OCI-LY7 (cell line): ENCODE results near the gene PLAAT3. TPM values are rescaled to one million over a fixed set of nuclear protein-coding genes. Genes with fewer than 3 reads are reported as not detected.
A peak's percentile ranks its signal among the peaks of the same experiment; 100 is the strongest.

Experiments
- BruUV-seq: library from RNA; stranded (reverse); fragments of 400-500 nt; replicated peaks from 2 replicates; lab custom pipeline; 2021; lab: Mats Ljungman, UMichigan
- CTCF ChIA-PET: fragments of 300-600 bp; sonication (Branson Sonifier 250); formaldehyde crosslinking; loops from one replicate; lab custom pipeline; 2022; ENCODE audit warnings: antibody characterized with exemption; ENCODE audit not compliant: unreplicated experiment; lab: Charles Lee
- POLR2A ChIA-PET: fragments of 300-600 bp; sonication (Branson Sonifier 250); formaldehyde crosslinking; loops from one replicate; lab custom pipeline; 2022; ENCODE audit warnings: antibody characterized with exemption; lab: Charles Lee
- DNase-seq: peaks from one replicate; pipeline ENCODE4 v3.0.0-alpha.2; 2015; ENCODE audit warnings: low spot score
- H2AFZ ChIP-seq: fragments of 200-600 bp; sonication (generic), shearing (Covaris generic); 2 replicates; pipeline ENCODE4 v1.6.1; 2014; ENCODE audit warnings: mild to moderate bottlenecking, antibody characterized with exemption, low read length, moderate library complexity
- H3K27ac ChIP-seq: fragments of 200-600 bp; sonication (generic); 2 replicates; pipeline ENCODE4 v1.5.1; 2014; ENCODE audit warnings: mixed run types, low read depth, mild to moderate bottlenecking, moderate library complexity, low read length, inconsistent platforms; ENCODE audit not compliant: poor library complexity, severe bottlenecking
- H3K36me3 ChIP-seq: fragments of 200-600 bp; sonication (generic); 2 replicates; pipeline ENCODE4 v1.6.1; 2014; ENCODE audit warnings: mild to moderate bottlenecking, antibody characterized with exemption, low read length, moderate library complexity, mixed read lengths; ENCODE audit not compliant: insufficient read depth
- H3K4me1 ChIP-seq: fragments of 200-600 bp; sonication (generic); 2 replicates; pipeline ENCODE4 v1.5.1; 2014; ENCODE audit warnings: mild to moderate bottlenecking, low read length; ENCODE audit not compliant: insufficient read depth, poor library complexity, severe bottlenecking
- H3K4me2 ChIP-seq: fragments of 200-600 bp; sonication (generic); 2 replicates; pipeline ENCODE4 v1.6.1; 2014; ENCODE audit warnings: mild to moderate bottlenecking, low read length
- H3K4me3 ChIP-seq: fragments of 200-600 bp; sonication (generic); 2 replicates; pipeline ENCODE4 v1.5.1; 2014; ENCODE audit warnings: mild to moderate bottlenecking, low read depth, low read length; ENCODE audit not compliant: poor library complexity, severe bottlenecking
- H3K79me2 ChIP-seq: fragments of 200-600 bp; sonication (generic); 2 replicates; pipeline ENCODE4 v1.6.1; 2016; ENCODE audit warnings: low read depth, mild to moderate bottlenecking, low read length, moderate library complexity, mixed read lengths; ENCODE audit not compliant: insufficient read depth
- H3K9me2 ChIP-seq: fragments of 200-600 bp; sonication (generic); 2 replicates; pipeline ENCODE4 v1.6.1; 2016; ENCODE audit warnings: mild to moderate bottlenecking, low read length, mixed read lengths; ENCODE audit not compliant: insufficient read depth
- H3K9me3 ChIP-seq: fragments of 200-600 bp; sonication (generic); 2 replicates; pipeline ENCODE4 v1.6.1; 2014; ENCODE audit warnings: mild to moderate bottlenecking, mixed run types, low read length, mixed read lengths
- H4K20me1 ChIP-seq: fragments of 200-600 bp; sonication (generic); 2 replicates; pipeline ENCODE4 v1.6.1; 2014; ENCODE audit warnings: mild to moderate bottlenecking, antibody characterized with exemption, low read length, moderate library complexity, mixed read lengths; ENCODE audit not compliant: insufficient read depth
- EZH2phosphoT487 ChIP-seq: fragments of 200-600 bp; sonication (generic); IDR thresholded peaks from 2 replicates; pipeline ENCODE4 v1.6.1; 2018; ENCODE audit warnings: low read depth, borderline replicate concordance, mild to moderate bottlenecking, mixed run types, antibody characterized with exemption, low read length, moderate library complexity, mixed read lengths
- intact Hi-C: fragments of 100-400 bp; cut with micrococcal nuclease; formaldehyde crosslinking; loops from one replicate; pipeline ENCODE4 v1.10.0; 2022; ENCODE audit not compliant: unreplicated experiment
- total RNA-seq, 2 experiments: library from RNA; depleted of rRNA in 1 of 2; stranded (reverse); fragments of >200 nt in 1 of 2; shearing (Covaris generic) in 1 of 2; gene quantifications; 2 replicates each; pipeline ENCODE4 v1.2.3, GENCODE V29; 2014 to 2022
- TF ChIP-seq, protein P1 (sequence below): fragments of 200-600 bp; sonication (generic); conservative IDR thresholded peaks from 2 replicates; pipeline ENCODE4 v1.5.1; 2014; ENCODE audit warnings: mild to moderate bottlenecking, antibody characterized with exemption, low read length, moderate library complexity, mixed read lengths

Gene PLAAT3
- total RNA-seq, 2 experiments from 2014 or later, result 0.70 TPM; not detected in 1

DNA sequence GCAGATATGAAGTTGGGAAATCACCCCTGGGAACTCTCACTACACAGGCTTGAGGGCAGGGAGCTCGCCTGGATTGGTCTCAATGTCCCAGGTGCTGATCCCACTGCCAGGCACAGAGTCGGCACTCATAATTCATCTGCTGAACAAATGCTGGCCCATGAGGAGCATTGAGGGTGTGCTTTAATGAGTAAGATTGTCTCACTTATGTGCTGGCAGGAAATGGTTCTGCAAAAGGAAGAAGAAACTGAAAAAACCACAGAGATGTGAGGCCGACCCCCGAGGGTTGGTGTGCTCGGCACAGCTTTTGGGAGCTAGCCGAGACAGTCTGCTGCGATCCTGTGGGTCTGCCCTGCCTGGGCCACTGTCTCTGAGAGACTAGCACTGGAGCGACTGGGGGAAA lies 60.5 kb downstream of the PLAAT3 start:
- peak; percentile 65 for DNase-seq
- H3K9me2 ChIP-seq, result no peaks in the 10 kb centered on the region
- POLR2A ChIA-PET, result interaction anchor here (1.0 kb wide), 1 partner anchor 17 kb away, joined by 10 read pairs; no protein-coding TSS in a partner anchor
- peak overlapping the region; percentile 47 for H3K4me2 ChIP-seq
- CTCF ChIA-PET, result no interaction called here
- BruUV-seq, result no TSS peak
- peak overlapping the region; percentile 65 for H2AFZ ChIP-seq
- no peak for TF ChIP-seq EZH2phosphoT487
- TF ChIP-seq, protein P1, sequence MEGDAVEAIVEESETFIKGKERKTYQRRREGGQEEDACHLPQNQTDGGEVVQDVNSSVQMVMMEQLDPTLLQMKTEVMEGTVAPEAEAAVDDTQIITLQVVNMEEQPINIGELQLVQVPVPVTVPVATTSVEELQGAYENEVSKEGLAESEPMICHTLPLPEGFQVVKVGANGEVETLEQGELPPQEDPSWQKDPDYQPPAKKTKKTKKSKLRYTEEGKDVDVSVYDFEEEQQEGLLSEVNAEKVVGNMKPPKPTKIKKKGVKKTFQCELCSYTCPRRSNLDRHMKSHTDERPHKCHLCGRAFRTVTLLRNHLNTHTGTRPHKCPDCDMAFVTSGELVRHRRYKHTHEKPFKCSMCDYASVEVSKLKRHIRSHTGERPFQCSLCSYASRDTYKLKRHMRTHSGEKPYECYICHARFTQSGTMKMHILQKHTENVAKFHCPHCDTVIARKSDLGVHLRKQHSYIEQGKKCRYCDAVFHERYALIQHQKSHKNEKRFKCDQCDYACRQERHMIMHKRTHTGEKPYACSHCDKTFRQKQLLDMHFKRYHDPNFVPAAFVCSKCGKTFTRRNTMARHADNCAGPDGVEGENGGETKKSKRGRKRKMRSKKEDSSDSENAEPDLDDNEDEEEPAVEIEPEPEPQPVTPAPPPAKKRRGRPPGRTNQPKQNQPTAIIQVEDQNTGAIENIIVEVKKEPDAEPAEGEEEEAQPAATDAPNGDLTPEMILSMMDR, result no peak
- no peaks in the 10 kb centered on the region for H4K20me1 ChIP-seq
- H3K27ac ChIP-seq, result peak overlapping the region; percentile 2
- H3K79me2 ChIP-seq, result no peaks in the 10 kb centered on the region
- H3K4me1 ChIP-seq, result peaks cover 47% of the 10 kb centered on the region
- H3K4me3 ChIP-seq, result no peak overlapping the region
- no peaks in the 10 kb centered on the region for H3K9me3 ChIP-seq
- intact Hi-C loops, result no loop called here
- no peaks in the 10 kb centered on the region for H3K36me3 ChIP-seq

DNA sequence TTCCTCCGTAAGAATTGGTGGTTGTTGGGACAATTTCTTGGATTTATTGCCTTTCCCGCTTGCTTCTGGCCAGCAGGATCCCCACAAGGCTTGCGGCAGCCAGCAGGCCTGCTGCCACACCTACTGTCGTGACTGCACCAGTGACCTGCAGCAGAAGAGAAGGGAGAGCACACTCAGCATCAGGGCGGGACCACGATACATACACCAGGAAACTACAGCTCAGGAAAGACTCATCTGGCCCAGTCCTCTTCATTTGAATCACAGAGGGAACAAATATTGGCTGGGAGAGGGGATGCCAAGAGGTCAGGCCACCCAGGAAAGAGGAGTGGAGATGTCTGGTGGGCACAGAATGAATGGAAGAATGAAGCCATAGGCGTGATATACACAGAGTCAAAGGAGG lies 61.3 kb downstream of the PLAAT3 start:
- no peak for DNase-seq
- POLR2A ChIA-PET, result interaction anchor here (0.5 kb wide), 1 partner anchor 67 kb away, joined by 3 read pairs; no protein-coding TSS in a partner anchor
- no peak overlapping the region for H3K4me2 ChIP-seq
- no peaks in the 10 kb centered on the region for H3K9me2 ChIP-seq
- intact Hi-C loops, result no loop called here
- H3K27ac ChIP-seq, result no peak overlapping the region
- TF ChIP-seq, protein P1, result no peak
- TF ChIP-seq EZH2phosphoT487, result no peak
- H3K4me3 ChIP-seq, result no peak overlapping the region
- H3K36me3 ChIP-seq, result no peaks in the 10 kb centered on the region
- no peaks in the 10 kb centered on the region for H3K9me3 ChIP-seq
- H2AFZ ChIP-seq, result no peak overlapping the region
- BruUV-seq, result no TSS peak
- H3K79me2 ChIP-seq, result no peaks in the 10 kb centered on the region
- CTCF ChIA-PET, result no interaction called here
- peaks cover 47% of the 10 kb centered on the region for H3K4me1 ChIP-seq
- H4K20me1 ChIP-seq, result no peaks in the 10 kb centered on the region

DNA sequence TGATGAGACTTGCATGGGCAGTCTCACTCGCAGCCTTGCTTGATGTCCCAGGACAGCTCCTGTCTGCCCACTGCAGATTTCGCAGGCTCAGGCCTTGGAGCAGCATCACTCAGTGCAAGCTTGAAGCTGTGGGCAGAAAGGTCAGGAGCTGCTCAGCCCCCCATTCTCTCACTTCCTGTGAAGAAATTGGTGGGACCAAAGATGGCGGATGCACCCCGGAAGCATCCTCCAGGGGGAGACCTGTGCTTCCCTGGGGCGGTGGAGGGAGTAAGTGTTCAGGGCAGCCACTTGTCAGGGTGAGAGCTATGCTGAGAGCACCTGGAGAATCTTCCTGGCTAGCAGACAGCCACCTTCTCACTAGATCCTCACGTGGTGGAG lies 62.4 kb downstream of the PLAAT3 start:
- ChIA-PET CTCF (no interaction called here), POLR2A (interaction anchor here (0.6 to 0.9 kb wide), 4 partner anchors 20 to 1449 kb away, joined by 3 to 4 read pairs (median 3); no protein-coding TSS in a partner anchor)
- H2AFZ ChIP-seq, result no peak overlapping the region
- H3K36me3 ChIP-seq, result no peaks in the 10 kb centered on the region
- H3K4me3 ChIP-seq, result no peak overlapping the region
- no TSS peak for BruUV-seq
- no peak for DNase-seq
- no peaks in the 10 kb centered on the region for H3K9me3 ChIP-seq
- intact Hi-C loops, result no loop called here
- peaks cover 40% of the 10 kb centered on the region for H3K4me1 ChIP-seq
- no peaks in the 10 kb centered on the region for H3K9me2 ChIP-seq
- H3K79me2 ChIP-seq, result no peaks in the 10 kb centered on the region
- no peak overlapping the region for H3K4me2 ChIP-seq
- H4K20me1 ChIP-seq, result no peaks in the 10 kb centered on the region
- TF ChIP-seq, protein P1, result no peak
- no peak for TF ChIP-seq EZH2phosphoT487
- H3K27ac ChIP-seq, result no peak overlapping the region
